NCI-H2029 treated with DMSO at 0.1 percent for 48 hours (cell line): ENCODE data around the gene NLRP3.
"Not testable (repeated sequence)": the region's sequence is repeated elsewhere in the genome, so short reads cannot be mapped to it uniquely, and the experiment has no call there.

ENCODE experiments used
- DNase-seq: peaks from one replicate; lab custom pipeline; 2025; lab: John Stamatoyannopoulos, UW

NLRP3 gene

DNA sequence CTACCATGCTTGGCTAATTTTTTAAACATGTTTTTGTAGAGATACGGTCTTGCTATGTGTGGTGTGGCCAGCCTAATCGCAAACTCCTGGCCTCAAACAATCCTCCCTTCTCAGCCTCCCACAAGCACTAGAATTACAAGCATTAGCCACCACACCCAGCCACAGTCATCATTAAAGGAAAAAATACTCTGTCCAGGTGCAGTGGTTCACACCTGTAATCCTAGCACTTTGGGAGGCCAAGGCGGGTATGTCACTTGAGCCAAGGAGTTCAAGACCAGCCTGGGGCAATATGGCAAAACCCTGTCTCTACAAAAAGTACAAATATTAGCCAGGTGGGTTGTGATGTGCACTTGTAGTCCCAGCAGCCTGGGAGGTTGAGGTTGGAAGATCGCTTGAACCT lies 25.0 kb upstream of the NLRP3 start:
- DNase-seq = no peak

DNA sequence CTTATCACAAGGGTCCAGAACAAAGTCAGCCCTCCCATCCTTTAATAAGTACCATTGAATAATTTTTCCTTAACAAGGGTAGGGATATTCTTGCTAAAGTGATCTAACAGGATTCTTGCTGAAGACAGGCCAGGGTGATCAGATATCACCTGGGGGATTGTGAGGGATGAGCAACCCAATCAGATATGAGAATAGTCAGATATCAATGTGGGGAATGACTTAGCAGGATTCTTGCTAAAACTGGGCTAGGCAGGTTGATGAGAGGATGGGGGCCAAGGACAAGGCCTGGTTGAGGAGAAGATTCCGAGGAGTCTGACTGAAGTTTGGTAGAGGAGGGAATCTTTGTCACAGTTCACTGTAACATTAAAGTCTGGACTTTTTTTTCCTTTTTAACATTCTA lies 23.9 kb upstream of the NLRP3 start:
- no peak for DNase-seq

DNA sequence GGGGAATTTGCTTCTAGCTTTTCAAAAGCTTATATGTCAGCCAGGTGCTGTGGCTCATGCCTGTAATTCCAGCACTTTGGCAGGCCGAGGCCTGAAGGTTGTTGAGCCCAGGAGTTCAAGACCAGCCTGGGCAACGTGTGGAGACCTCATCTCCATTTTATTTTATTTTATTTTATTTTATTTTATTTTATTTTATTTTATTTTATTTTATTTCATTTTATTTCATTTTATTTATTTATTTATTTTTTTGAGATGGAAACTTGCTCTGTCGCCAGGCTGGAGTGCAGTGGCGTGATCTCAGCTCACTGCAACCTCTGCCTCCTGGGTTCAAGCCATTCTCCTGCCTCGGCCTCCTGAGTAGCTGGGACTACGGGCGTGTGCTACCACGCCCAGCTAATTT lies 20.9 kb upstream of the NLRP3 start:
- not testable (repeated sequence) for DNase-seq

- no peak for DNase-seq
These were observed 15.3 kb upstream of the NLRP3 start for GRCh38 chr1:247400685-247401084.

DNA sequence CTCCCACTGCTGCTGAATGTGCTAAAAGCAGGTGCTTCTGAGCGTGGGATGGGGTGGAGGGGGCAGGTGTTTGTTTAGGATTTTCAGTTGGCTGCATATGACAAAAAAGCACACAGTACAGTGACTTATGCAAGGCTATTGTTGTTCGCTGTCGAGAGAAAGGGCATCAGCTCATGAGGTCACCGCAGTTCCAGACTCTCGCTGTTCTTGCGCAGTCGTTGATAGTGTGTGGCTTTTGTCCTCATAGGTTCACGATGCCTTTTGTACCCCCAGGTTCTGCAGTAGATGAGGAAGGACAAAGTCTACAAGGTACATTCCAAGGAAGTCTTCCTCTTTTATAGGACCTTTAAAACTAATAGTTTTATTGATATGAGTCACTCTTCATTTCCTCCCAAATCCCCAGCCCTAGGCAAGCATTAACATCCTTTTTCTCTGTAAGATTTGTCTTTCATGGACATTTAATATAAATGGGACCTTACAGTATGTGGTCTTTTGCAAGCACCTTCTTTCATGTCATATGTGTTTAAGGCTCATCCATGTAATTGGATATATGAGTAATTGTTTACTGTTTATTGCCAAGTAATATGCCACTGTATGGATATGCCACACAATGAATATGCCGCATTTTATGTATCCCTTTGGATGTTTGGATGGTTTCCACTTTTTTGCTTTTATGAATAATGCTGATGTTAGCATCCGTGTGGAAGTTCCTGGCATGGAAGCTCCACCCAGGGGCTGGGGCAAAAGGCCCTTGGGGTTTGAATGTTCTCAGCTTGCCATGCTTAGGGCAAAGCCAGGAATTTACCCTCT lies 14.5 kb upstream of the NLRP3 start:
- DNase-seq = no peak

DNA sequence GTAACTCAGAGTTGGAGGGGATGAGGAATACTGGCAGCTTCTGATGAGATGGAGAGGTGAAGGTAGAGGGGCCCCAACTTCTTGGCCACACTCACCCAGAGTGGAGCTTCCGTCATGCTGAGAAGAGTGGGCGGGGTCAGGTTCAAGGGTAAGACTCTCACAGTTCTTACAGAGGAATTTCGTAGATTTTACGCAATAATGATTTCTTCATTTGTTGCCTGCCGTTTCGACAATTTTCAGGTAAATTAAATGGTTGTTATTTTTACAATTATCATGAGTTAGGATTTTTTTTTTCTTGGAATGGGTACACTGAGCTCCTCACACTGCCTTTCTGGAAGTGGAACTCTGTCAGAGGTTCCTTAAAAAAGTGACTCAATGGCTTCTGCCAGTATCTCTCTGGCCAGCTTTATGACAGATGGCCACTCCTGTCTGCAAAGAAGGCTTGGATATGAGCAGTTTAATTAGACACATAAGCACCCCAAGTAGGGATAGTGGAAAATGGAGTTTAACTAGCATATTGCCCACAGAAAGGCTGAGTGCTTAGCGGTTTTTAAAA lies 13.8 kb upstream of the NLRP3 start:
- DNase-seq = no peak

DNA sequence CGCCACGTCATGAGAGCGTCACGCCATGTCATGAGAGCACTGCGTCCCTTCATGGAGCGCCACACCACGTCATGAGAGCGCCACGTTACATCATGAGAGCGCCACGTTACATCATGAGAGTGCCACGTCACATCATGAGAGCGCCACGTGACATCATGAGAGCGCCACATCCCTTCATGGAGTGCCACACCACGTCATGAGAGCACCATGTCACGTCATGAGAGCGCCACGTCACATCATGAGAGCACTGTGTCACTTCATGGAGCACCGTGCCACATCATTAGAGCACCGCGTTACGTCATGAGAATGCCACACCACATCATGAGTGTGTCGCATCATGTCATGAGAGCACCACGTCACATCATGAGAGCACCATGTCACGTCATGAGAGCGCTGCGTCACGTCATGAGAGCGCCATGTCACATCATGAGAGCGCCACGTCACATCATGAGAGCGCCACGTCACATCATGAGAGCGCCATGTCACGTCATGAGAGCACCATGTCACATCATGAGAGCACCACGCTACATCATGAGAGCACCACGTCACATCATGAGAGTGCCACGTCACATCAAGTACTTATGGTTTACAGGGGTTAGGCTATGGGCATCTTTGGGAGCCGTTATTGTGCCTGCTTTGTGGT lies 9.8 kb upstream of the NLRP3 start:
- DNase-seq = no peak

DNA sequence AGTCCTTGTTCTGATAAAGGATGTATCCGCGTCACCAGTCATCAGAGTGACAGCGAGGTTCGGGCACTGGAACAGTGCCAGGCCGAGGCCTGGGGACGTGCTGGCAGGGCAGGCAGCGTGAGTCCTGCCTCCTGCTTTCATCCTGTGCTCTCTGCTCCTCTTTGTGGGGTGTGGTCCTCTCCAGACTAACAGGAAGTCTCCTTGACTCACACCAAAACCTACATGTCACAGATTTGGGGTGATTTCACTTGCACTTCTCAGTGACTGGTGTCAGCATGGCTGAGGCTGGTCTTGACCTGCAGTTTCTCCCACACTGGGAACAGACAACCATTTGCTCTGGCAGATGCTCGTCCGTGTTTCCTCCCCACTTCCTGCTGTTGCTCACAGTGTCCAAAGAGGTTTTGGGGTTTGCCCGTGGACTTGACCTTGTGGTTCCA lies 8.8 kb upstream of the NLRP3 start:
- DNase-seq = no peak

DNA sequence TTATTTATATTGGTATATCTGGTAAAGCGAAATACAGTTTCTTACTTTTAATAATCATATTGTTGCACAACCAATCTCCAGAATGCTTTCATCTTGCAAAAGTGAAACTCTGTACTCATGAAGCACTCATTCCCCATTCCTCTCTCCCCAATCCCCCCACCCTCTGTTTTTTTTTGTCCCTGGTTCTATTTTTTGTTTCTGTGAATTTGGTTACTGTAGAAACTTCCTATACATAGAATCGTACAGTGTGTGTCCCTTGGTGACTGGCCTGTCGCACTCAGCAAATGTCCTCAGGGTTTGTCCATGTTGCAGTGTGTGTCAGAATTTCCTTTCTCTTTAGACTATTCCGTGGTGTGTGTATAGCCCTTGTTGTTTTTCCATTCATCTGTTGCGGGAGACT lies 7.9 kb upstream of the NLRP3 start:
- no peak for DNase-seq

DNA sequence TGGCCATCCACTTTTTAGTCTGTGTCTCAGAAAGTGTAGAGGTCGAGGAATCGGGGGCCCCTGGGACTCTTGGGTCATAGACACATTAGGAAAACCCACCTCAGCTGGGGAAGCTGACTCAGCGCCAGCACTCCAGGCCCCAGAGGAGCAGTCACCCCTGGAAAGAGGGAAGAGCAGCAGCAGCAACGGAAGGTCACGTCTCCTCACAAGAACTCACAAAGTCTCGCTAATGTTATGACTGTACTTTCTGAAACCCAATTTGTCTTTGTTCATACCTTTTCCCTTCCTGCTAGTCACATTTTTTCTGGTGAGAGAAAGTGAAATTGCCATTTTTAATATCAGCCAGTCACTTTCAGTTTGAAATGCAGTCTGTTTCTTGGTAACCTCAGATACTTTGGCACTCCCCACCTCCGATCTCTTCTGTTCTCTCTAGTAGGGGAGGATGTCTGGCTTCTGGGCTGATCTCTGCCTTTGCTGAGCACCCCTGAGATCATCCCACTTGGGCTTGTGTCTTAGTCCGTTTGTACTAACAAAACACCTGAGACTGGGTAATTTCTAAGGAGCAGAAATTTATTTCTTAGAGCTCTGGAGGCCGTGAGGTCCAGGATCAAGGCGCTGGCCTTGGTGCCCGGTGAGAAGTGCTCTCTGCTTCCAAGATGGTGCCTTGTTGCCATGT lies 6.0 kb upstream of the NLRP3 start:
- no peak for DNase-seq

- no peak for DNase-seq
These were observed 4.2 kb upstream of the NLRP3 start for GRCh38 chr1:247411621-247412327.

GRCh38 chr1:247417831-247418230 lies 1.9 kb downstream of the NLRP3 start:
- DNase-seq = no peak

GRCh38 chr1:247419336-247419735 lies 3.4 kb downstream of the NLRP3 start:
- no peak for DNase-seq

- no peak for DNase-seq
These were observed 5.1 kb downstream of the NLRP3 start for GRCh38 chr1:247421074-247421473.

DNA sequence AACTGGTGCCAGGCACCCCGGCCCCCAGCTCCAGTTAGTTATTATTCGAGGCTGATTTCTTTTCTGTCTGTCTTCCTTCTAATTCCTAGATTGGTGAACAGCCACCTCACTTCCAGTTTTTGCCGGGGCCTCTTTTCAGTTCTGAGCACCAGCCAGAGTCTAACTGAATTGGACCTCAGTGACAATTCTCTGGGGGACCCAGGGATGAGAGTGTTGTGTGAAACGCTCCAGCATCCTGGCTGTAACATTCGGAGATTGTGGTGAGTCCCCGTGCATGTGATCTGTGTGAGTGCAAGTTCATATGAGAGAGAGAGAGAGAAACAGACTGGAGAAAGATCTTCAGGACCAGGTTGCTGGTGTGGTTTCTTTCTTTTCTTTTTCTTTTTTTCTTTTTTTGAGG lies 13.5 kb downstream of the NLRP3 start:
- no peak for DNase-seq

DNA sequence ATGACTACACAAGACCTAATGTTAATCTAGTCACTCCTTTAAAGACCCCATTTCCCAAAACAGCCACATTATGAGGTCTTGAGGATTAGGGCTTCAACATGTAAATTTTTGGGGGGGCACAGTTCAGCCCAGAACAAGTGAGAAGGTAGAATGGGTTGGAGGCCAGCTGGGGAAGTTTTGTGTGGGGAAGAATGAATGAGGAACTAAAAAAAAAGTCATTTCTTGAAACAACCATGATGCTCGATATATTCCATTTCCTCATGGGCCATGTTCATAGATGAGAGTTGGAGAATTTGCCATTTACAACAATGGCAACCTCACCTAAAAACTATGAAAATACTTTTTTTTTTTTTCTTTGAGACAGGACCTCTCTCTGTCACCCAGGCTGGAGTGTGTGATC lies 14.5 kb downstream of the NLRP3 start:
- no peak for DNase-seq

- DNase-seq = no peak
These were observed 15.7 kb downstream of the NLRP3 start for GRCh38 chr1:247431643-247432042.

- no peak for DNase-seq
These were observed 18.0 kb downstream of the NLRP3 start for GRCh38 chr1:247434005-247434404.

- DNase-seq = no peak
These were observed 19.2 kb downstream of the NLRP3 start for GRCh38 chr1:247435030-247435758.

- DNase-seq = no peak
These were observed 19.8 kb downstream of the NLRP3 start for GRCh38 chr1:247435759-247436147.
